GM12891 (cell line): ENCODE data around the gene SNTB2.
"Not testable (repeated sequence)": the region's sequence is repeated elsewhere in the genome, so short reads cannot be mapped to it uniquely, and the experiment has no call there.

Source experiments
- PAX5 ChIP-seq: IDR thresholded peaks from 2 replicates; pipeline ENCODE4 v1.6.1; 2011; ENCODE audit warnings: low read length, moderate library complexity, mild to moderate bottlenecking; ENCODE audit not compliant: insufficient read depth, severe bottlenecking
- POLR2A ChIP-seq: IDR thresholded peaks from 2 replicates; pipeline ENCODE4 v1.6.1; 2011; ENCODE audit warnings: low read depth, low read length, control low read depth
- POLR2AphosphoS5 ChIP-seq: IDR thresholded peaks from 2 replicates; pipeline ENCODE4 v1.6.1; 2011; ENCODE audit warnings: low read depth, low read length, control low read depth
- TAF1 ChIP-seq: IDR thresholded peaks from 2 replicates; pipeline ENCODE4 v1.6.1; 2011; ENCODE audit warnings: low read depth, low read length, control low read depth

DNA sequence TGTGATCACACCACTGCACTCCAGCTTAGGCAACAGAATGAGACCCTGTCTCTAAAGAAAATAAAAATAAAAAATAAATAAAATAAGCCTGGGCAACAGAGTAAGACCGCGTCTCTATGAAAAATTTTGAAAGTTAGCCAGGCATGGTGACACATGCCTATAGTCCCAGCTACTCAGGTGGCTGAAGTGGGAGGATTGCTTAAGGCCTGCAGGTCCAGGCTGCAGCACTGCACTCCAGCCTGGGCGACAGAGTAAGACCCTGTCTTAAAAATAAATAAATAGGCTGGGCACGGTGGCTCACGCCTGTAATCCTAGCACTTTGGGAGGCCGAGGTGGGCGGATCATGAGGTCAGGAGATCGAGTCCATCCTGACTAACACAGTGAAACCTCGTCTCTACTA, 104.7 kb downstream of the SNTB2 start:
- not testable (repeated sequence) for TF ChIP-seq POLR2A, PAX5, TAF1, POLR2AphosphoS5
